HEK293T (cell line): ENCODE measurements around the gene SSH2.

Experiments
- ARNT ChIP-seq: fragments of 450-650 bp; IDR thresholded peaks from 2 replicates; pipeline ENCODE4 v1.6.1; 2017; ENCODE audit warnings: mild to moderate bottlenecking
- BHLHE40 ChIP-seq: fragments of 450-650 bp; IDR thresholded peaks from 2 replicates; pipeline ENCODE4 v1.6.1; 2016; ENCODE audit warnings: mild to moderate bottlenecking, moderate library complexity, borderline replicate concordance
- FOXA1 ChIP-seq: fragments of 450-650 bp; IDR thresholded peaks from 2 replicates; pipeline ENCODE4 v1.6.1; 2016; ENCODE audit warnings: mild to moderate bottlenecking
- FOXM1 ChIP-seq: fragments of 450-650 bp; IDR thresholded peaks from 2 replicates; pipeline ENCODE4 v1.6.1; 2017; ENCODE audit warnings: mild to moderate bottlenecking, borderline replicate concordance
- SUZ12 ChIP-seq: fragments of 450-650 bp; IDR thresholded peaks from 2 replicates; pipeline ENCODE4 v1.6.1; 2016; ENCODE audit warnings: mild to moderate bottlenecking
- TARDBP ChIP-seq: fragments of 450-650 bp; IDR thresholded peaks from 2 replicates; pipeline ENCODE4 v1.6.1; 2016
- ZNF384 ChIP-seq: fragments of 450-650 bp; IDR thresholded peaks from 2 replicates; pipeline ENCODE4 v1.6.1; 2016

GRCh38 chr17:29648005-29648404, 282.0 kb downstream of the SSH2 start:
- TF ChIP-seq FOXM1 (no peak), SUZ12 (no peak), BHLHE40 (no peak), ARNT (no peak), FOXA1 (no peak), TARDBP (no peak), ZNF384 (no peak)
